Gastrocnemius medialis (tissue), 4 donors: ENCODE measurements around the gene KIF26B.

ENCODE experiments used
- CTCF ChIP-seq, 5 experiments: fragments of 450-650 bp in 3 of 5; fragments of 200-600 bp in 2 of 5; sonication (generic) in 2 of 5; IDR thresholded peaks in 4 of 5; conservative IDR thresholded peaks in 1 of 5; 1 replicate in 4 of 5; 2 replicates in 1 of 5; pipeline ENCODE4 v1.5.1; 2016 to 2019; ENCODE audit warnings: antibody characterized with exemption in 5 of 5, mild to moderate bottlenecking in 3 of 5, moderate library complexity in 3 of 5
- POLR2A ChIP-seq, 2 donors: fragments of 450-650 bp; IDR thresholded peaks; one replicate each; pipeline ENCODE4 v1.6.1; 2017; ENCODE audit warnings: antibody characterized with exemption in 2 of 2, mild to moderate bottlenecking in 2 of 2, moderate library complexity in 2 of 2

- TF ChIP-seq CTCF (IDR thresholded peaks at IDR 0.05 in 4 of 5, conservative IDR thresholded peaks at IDR 0.05 in 1 of 5) (no peak), POLR2A (IDR thresholded peaks at IDR 0.05) (no peak)
Measured at GRCh38 chr1:245671966-245672767, 517.4 kb downstream of the KIF26B start.
